Activated CD8-positive, alpha-beta memory T cell treated with anti-CD3 and anti-CD28 coated beads, Interleukin-2, amount 50 U/mL, for 24 hours (primary cell): ENCODE measurements around the gene SH3TC1.

Source experiments
- DNase-seq: peaks from one replicate; pipeline ENCODE4 v3.0.0-alpha.2; 2020; ENCODE audit errors: extremely low read depth

The SH3TC1 gene

GRCh38 chr4:8286719-8287342 is 87.7 kb downstream of the SH3TC1 start:
- no peak for DNase-seq

GRCh38 chr4:8287343-8288280 is 88.5 kb downstream of the SH3TC1 start:
- DNase-seq, result no peak

- no peak for DNase-seq
Measured at GRCh38 chr4:8289151-8289750, 90.2 kb downstream of the SH3TC1 start.

GRCh38 chr4:8289956-8290700 is 91.0 kb downstream of the SH3TC1 start:
- DNase-seq, result no peak

- no peak for DNase-seq
Measured at GRCh38 chr4:8290701-8290970, 91.5 kb downstream of the SH3TC1 start.
